Aorta (tissue), 5 donors: ENCODE data around the gene HDAC7. TPM values are rescaled to one million over a fixed set of nuclear protein-coding genes. Genes with fewer than 3 reads are reported as not detected.

Experiments
- ATAC-seq: fragments of 200-7000 bp; cut with Tn5 transposase; one replicate; pipeline ENCODE4 v1.9.1; 2022; ENCODE audit warnings: moderate library complexity; ENCODE audit not compliant: low FRiP score
- DNase-seq, 2 donors: peaks; one replicate each; pipeline ENCODE4 v3.0.0-alpha.2; 2020
- H3K27ac ChIP-seq, 2 donors: one replicate each; pipeline ENCODE4 v1.5.1; 2013; ENCODE audit warnings: low read length in 2 of 2, mild to moderate bottlenecking in 2 of 2, moderate library complexity in 2 of 2, control low read depth in 1 of 2, inconsistent platforms in 1 of 2, low read depth in 1 of 2
- H3K27me3 ChIP-seq, 2 donors: one replicate each; pipeline ENCODE4 v1.6.1; 2013; ENCODE audit warnings: control low read depth in 1 of 2, low read length in 1 of 2, mild to moderate bottlenecking in 1 of 2, moderate library complexity in 1 of 2; ENCODE audit not compliant: insufficient read depth in 2 of 2, control insufficient read depth in 1 of 2
- H3K36me3 ChIP-seq, 2 donors: one replicate each; pipeline ENCODE4 v1.6.1; 2013; ENCODE audit warnings: control low read depth in 1 of 2, low read length in 1 of 2, mild to moderate bottlenecking in 1 of 2; ENCODE audit not compliant: insufficient read depth in 2 of 2, control insufficient read depth in 1 of 2
- H3K4me1 ChIP-seq, 2 donors: one replicate each; pipeline ENCODE4 v1.6.1; 2013; ENCODE audit warnings: low read length in 2 of 2, control low read depth in 1 of 2, mild to moderate bottlenecking in 1 of 2, moderate library complexity in 1 of 2; ENCODE audit not compliant: insufficient read depth in 2 of 2, control insufficient read depth in 1 of 2
- H3K4me3 ChIP-seq, 2 donors: one replicate each; pipeline ENCODE4 v1.5.1; 2013; ENCODE audit warnings: low read length in 2 of 2, control low read depth in 1 of 2, mild to moderate bottlenecking in 1 of 2
- H3K9me3 ChIP-seq: one replicate; pipeline ENCODE4 v1.6.1; 2013; ENCODE audit warnings: mild to moderate bottlenecking, low read length; ENCODE audit not compliant: control insufficient read depth
- whole genome bisulfite sequencing, 2 donors: extraction: QIAGEN DNeasy Blood & Tissue Kit; methylation state at CpG; one replicate each; pipeline ENCODE4 v1.1.7; 2013; 5-methylcytosine and 5-hydroxymethylcytosine counted together
- intact Hi-C, 2 donors: fragments of 100-400 bp; cut with DNase I; formaldehyde crosslinking; loops; one replicate each; pipeline versions ENCODE4 v1.14.2 to v1.15.0; 2022
- polyA plus RNA-seq, 2 donors: library from polyadenylated mRNA; stranded (reverse); fragments of 200-250 nt; gene quantifications; one replicate each; pipeline ENCODE4 v1.2.3, GENCODE V29; 2013
- total RNA-seq, 2 donors: library from RNA; stranded (reverse); fragmentation: NEBNext Ultra II Directional; extraction: Animal tissue kit (Norgen Biotek cat#: 25700); gene quantifications; one replicate each; pipeline ENCODE4 v1.2.1, GENCODE V29; 2021
- donor health status: healthy with polysubstance abuse.
- donor health status: Bipolar disorder and iron deficiency.
- donor health status: DM: no; HTN: no; CAD: no.
- donor health status: DM: no; HTN: no; CAD: no.
- donor health status: DM: yes; HTN: yes; CAD: no.

HDAC7 gene
- total and polyA plus RNA-seq, 4 donors: 17.0 to 192 (median 119) TPM

DNA sequence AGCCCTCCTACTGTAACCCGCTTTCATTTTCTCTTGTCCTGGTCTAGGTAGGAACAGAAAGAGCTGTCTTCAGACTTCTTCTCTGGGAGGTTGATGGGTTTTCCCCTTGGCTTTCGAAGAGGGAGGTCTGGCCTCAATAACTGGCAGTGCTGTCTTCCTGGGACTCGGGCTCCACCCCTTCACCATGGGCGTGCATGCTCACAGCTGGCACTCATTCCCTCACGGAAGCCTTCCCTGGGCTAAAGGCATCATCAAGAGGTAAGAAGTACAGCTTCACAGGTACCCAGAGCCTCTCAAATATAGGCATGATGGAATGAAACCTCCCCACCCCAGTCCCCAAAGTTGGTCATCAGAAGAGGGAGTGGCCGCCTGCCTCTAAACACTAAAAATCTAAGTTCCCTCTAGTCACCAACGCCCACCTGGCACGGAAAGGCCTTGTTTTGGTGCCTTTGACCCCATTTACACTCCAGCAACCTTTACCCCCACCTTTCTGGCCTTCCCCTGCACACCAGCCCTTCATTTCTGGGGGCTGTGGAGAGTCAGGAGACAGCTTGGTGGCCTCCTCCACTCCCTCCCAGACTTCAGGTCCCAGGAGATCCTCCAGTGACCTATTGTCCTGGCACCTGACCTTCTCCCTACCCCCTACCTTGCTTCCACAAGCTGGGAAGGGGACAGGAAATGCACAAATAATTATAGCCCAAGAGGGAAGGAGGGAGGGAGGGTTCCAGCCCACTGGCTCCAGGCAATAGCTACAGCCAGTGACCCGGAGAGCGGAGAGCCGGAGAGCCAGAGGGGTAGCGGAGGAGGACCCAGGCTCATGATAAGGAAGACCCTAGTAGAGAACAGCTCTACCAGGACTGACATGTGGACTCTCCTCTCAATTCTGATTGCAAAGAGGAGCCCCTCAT, 63.8 kb downstream of the HDAC7 start:
- no peak for ATAC-seq
- intact Hi-C loops: no loop called here

DNA sequence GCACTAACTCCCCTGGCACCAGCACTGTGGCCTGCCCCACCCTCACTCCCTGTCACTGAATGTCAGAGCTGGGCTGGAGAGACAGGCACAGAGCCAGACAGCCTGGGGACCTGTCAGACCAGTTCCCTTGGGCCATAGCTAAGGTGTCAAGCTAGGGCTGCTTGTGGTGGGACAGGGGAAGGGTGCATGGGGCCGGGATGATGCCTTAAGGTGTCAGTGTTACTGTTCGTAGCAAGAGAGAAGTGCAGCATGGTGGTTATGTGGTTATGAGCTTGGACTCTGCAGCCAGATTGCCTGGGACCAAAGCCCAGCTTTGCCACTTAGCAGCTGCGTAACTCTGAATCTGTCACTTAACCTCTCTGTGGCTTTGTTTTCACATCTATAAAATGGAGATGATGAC, 64.8 kb downstream of the HDAC7 start:
- intact Hi-C loops: no loop called here
- H3K27me3 ChIP-seq: no peaks in the 10 kb centered on the region
- WGBS, 2 donors: 26 to 38% methylated on average over 3 of the region's 3 CpGs
- ATAC-seq: no peak
- no peak for DNase-seq
- no peaks in the 10 kb centered on the region for H3K36me3 ChIP-seq
- no peak overlapping the region for H3K4me3 ChIP-seq
- peak overlapping the region in 1 of 2 donors; percentile 61 for H3K27ac ChIP-seq
- no peaks in the 10 kb centered on the region for H3K9me3 ChIP-seq
- peaks cover 2 to 4% of the 10 kb centered on the region in 2 donors for H3K4me1 ChIP-seq

More for the DNA sequence above, 63.8 kb downstream of the HDAC7 start:
- 76 to 80% methylated on average over 12 of the region's 12 CpGs for WGBS, 2 donors
- Histone ChIP-seq H3K4me1 (peaks cover 2 to 4% of the 10 kb centered on the region in 2 donors), H3K4me3 (no peak overlapping the region), H3K27ac (no peak overlapping the region), H3K36me3 (no peaks in the 10 kb centered on the region), H3K9me3 (no peaks in the 10 kb centered on the region), H3K27me3 (no peaks in the 10 kb centered on the region)
- DNase-seq: no peak

DNA sequence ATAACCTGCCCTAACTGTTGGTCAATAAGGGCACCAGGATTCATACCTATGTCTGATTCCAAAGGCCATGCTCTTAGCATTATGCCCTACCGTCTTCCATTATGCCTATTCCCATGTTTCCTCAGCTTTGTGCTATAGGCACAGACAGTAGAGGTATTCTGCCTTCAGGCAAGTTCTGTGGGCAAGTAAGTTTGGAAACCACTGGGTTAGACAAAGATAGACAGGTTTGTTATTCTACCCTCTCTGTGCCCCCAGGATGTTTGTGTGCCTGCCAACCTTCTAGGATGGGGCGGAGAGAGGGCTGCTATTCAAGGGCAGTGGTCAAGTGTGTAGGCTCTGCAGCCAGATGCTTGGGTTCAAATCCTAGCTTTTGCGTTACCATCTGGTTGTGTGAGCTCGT, 65.6 kb downstream of the HDAC7 start:
- Histone ChIP-seq H3K4me3 (no peak overlapping the region), H3K4me1 (peaks cover 2 to 4% of the 10 kb centered on the region in 2 donors), H3K27ac (peak overlapping the region; percentile 19 to 84), H3K9me3 (no peaks in the 10 kb centered on the region), H3K27me3 (no peaks in the 10 kb centered on the region), H3K36me3 (no peaks in the 10 kb centered on the region)
- no peak for ATAC-seq
- 84% methylated on average over 4 of the region's 4 CpGs for WGBS, 2 donors
- no peak for DNase-seq
- intact Hi-C loops: no loop called here

DNA sequence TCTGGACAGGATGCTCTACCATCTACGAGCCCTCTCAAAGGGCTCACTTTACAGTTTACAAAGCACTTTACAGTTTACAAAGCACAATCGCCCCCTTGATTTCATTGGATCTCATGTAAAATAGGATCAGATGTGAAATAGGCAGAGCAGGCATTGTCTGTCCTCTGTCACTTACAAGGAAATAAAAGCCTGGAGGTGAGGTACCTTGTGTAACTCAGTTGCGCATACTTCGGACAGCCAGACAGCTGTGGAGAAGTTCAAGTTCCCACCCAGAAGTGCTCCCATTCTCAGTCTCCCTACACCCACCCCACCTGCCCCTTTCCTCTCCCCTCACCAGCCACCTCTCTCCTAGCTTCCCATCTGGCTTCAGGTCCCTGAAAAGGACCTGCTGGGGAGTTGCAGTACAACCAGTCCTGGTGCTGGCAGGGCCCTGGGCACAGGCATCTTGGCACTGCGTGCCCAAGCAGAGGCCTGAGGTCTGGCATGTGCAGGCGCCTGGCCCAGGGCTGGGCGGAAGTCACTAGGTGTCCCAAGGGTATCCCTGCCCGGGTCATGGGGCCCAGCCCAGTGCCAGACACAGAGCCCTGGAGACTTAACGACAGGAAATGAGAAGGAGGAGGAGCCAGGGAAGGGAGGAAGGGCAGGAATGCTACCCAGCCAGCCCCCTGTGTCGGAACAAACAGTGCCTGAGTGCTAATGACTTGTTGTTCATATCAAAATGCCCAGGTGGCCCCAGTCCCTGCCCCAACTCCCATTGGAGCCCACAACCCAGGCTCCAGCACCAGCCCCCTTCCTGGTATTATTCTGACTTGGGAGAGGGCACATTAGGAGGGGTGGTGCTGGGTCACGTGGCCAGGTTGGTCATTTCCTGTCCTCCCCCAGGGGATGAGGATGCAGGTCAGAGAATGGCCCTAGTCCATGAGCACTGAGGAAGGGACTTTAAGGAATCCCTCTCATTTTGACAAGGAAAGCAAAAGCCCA, 66.4 kb downstream of the HDAC7 start:
- WGBS, 2 donors: 29 to 31% methylated on average over 11 of the region's 11 CpGs
- Histone ChIP-seq H3K36me3 (no peaks in the 10 kb centered on the region), H3K27me3 (no peaks in the 10 kb centered on the region), H3K9me3 (no peaks in the 10 kb centered on the region), H3K4me1 (peaks cover 2 to 4% of the 10 kb centered on the region in 2 donors), H3K27ac (peak overlapping the region; percentile 24 to 84), H3K4me3 (no peak overlapping the region)
- intact Hi-C loops: no loop called here
- DNase-seq (peak; percentile 93 to 94), ATAC-seq (peak; percentile 92)

DNA sequence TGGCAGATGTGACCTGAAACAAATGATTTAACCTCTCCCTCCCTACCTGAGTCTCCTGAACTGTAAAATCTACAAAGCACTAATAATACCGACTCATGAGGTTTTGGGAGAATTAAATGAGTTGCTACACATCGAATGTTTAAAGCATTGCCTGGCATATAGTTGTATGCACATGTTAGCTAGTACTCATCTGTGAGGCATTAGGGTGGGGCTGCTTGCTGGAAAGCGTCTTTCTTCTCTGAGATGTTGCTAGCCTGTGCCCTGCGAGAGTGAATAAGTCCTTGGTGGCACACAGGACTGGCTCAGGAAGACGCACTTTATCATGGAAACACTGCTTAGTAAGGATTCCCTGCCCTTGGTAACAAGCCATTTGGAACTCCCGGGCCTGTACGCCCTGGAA, 67.2 kb downstream of the HDAC7 start:
- intact Hi-C loops: no loop called here
- H3K4me3 ChIP-seq: no peak overlapping the region
- WGBS, 2 donors: 39 to 44% methylated on average over 7 of the region's 7 CpGs
- H3K36me3 ChIP-seq: no peaks in the 10 kb centered on the region
- DNase-seq: no peak
- peaks cover 2 to 4% of the 10 kb centered on the region in 2 donors for H3K4me1 ChIP-seq
- H3K27me3 ChIP-seq: no peaks in the 10 kb centered on the region
- ATAC-seq: no peak
- H3K27ac ChIP-seq: peak overlapping the region in 1 of 2 donors; percentile 57
- no peaks in the 10 kb centered on the region for H3K9me3 ChIP-seq

DNA sequence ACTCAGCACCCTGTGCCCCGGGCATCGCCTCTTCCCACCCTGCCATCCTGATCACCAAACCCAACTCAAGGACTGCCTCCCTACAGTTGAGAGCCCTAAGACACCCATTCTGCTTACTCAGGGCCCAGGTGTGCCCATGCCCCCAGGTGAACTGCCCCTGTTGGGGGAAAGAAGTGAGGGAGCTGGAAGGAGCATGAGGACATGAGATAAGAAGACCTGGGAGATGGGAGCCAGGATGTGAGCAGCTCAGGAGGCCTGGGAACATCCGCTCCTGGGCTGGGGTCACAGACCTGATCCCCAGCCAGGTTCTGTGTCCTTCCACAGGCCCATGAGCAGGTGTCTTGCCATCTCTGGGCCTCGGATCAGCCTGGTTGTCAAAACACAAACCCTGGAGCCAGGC, 67.6 kb downstream of the HDAC7 start:
- intact Hi-C loops: no loop called here
- WGBS, 2 donors: 91 to 98% methylated on average over 4 of the region's 4 CpGs
- Histone ChIP-seq H3K27me3 (no peaks in the 10 kb centered on the region), H3K9me3 (no peaks in the 10 kb centered on the region), H3K36me3 (no peaks in the 10 kb centered on the region), H3K27ac (no peak overlapping the region), H3K4me3 (no peak overlapping the region), H3K4me1 (peaks cover 2 to 4% of the 10 kb centered on the region in 2 donors)
- ATAC-seq (no peak), DNase-seq (no peak)

DNA sequence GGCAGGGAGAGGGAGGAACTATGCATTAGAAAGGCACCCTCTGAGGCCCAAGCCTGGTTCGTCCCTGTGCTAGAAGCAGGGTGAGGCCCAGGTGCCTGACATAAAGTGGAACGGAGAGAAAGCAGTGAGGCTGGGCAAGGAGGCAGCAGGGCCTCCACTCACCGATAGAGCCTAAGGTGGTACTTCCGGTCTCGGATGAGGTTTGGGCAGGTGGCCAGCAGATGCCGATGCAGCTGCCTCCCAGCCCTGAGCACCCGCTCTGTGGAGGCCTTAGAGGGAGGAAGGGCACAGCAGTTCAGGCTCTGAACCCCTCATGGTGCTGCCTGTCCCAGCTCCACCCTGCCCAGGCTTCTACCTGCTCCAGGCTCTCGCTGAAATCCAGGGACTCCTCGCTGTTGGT, 68.1 kb downstream of the HDAC7 start:
- ATAC-seq: no peak
- H3K9me3 ChIP-seq: no peaks in the 10 kb centered on the region
- H3K27me3 ChIP-seq: no peaks in the 10 kb centered on the region
- H3K4me1 ChIP-seq: peaks cover 2 to 4% of the 10 kb centered on the region in 2 donors
- no peak overlapping the region for H3K4me3 ChIP-seq
- intact Hi-C loops: no loop called here
- no peak for DNase-seq
- no peak overlapping the region for H3K27ac ChIP-seq
- no peaks in the 10 kb centered on the region for H3K36me3 ChIP-seq
- WGBS, 2 donors: 87% methylated on average over 9 of the region's 9 CpGs

DNA sequence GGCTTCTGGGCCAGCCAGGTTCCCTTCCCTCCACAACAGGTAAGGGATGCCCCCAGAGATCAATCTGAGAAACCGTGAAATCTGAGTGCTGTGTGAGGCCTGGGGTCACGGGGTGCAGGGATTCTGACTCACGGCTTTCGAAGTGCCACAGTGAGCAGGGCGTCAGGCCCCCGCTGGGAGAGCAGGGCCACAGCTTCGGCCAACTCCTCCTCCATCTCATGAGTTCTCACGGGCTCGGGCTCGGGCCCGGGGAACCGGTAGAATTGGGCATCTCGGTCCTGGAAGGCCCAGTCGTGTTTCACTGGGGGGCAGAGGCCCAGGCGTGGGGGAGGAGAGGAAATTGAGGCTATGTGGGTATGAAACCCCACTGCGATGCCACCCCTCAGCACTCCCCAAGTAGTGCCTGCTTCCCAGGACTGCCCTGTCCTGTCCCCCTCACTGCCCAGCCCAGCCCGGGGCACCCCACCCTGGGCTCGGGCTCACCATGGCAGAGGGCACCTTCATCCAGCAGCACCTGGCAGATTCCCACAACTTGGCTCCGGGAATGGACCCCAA, 68.7 kb downstream of the HDAC7 start:
- DNase-seq (no peak), ATAC-seq (no peak)
- intact Hi-C loops: no loop called here
- Histone ChIP-seq H3K9me3 (no peaks in the 10 kb centered on the region), H3K4me3 (no peak overlapping the region), H3K27me3 (no peaks in the 10 kb centered on the region), H3K4me1 (peaks cover 2 to 4% of the 10 kb centered on the region in 2 donors), H3K27ac (no peak overlapping the region), H3K36me3 (no peaks in the 10 kb centered on the region)
- 93 to 95% methylated on average over 18 to 19 of the region's 19 CpGs for WGBS, 2 donors
